C4-2B (cell line): Measurements from ENCODE around the gene HSPA12A.

ENCODE experiments used
- CTCF ChIP-seq: fragments of 450-650 bp; conservative IDR thresholded peaks from 2 replicates; pipeline ENCODE4 v1.5.1; 2017; ENCODE audit warnings: mild to moderate bottlenecking
- ZFX ChIP-seq: fragments of 450-650 bp; IDR thresholded peaks from 2 replicates; pipeline ENCODE4 v1.6.1; 2017

- no peak for TF ChIP-seq CTCF
- no peak for TF ChIP-seq ZFX
Observed at GRCh38 chr10:116634126-116634975, 108.0 kb downstream of the HSPA12A start.
